DMS153 (cell line): ENCODE data around the gene FRMD8.

Experiments used
- DNase-seq: peaks from one replicate; lab custom pipeline; 2025; lab: John Stamatoyannopoulos, UW

Gene FRMD8

GRCh38 chr11:65414776-65415498, 28.5 kb downstream of the FRMD8 start:
- DNase-seq = no peak

GRCh38 chr11:65415499-65416340, 29.3 kb downstream of the FRMD8 start:
- DNase-seq = no peak

- DNase-seq = no peak
Observed at GRCh38 chr11:65416341-65416824, 29.9 kb downstream of the FRMD8 start.

- no peak for DNase-seq
Observed at GRCh38 chr11:65416841-65417701, 30.6 kb downstream of the FRMD8 start.

GRCh38 chr11:65417702-65418430, 31.4 kb downstream of the FRMD8 start:
- no peak for DNase-seq

- no peak for DNase-seq
Observed at GRCh38 chr11:65418431-65418680, 31.9 kb downstream of the FRMD8 start.

GRCh38 chr11:65418681-65419459, 32.4 kb downstream of the FRMD8 start:
- DNase-seq = peak; percentile 94

GRCh38 chr11:65419460-65419771, 33.0 kb downstream of the FRMD8 start:
- DNase-seq = no peak

- peak; percentile 79 for DNase-seq
Observed at GRCh38 chr11:65419772-65420481, 33.5 kb downstream of the FRMD8 start.

GRCh38 chr11:65420506-65420905, 34.1 kb downstream of the FRMD8 start:
- no peak for DNase-seq

- DNase-seq = peak; percentile 93
Observed at GRCh38 chr11:65420979-65421793, 34.7 kb downstream of the FRMD8 start.

GRCh38 chr11:65421794-65422632, 35.6 kb downstream of the FRMD8 start:
- DNase-seq = peak; percentile 91

GRCh38 chr11:65422633-65423515, 36.4 kb downstream of the FRMD8 start, which contains the start of gene NEAT1:
Gene NEAT1, plus strand, starts transcription at chr11:65422798.
- DNase-seq = no peak

GRCh38 chr11:65423516-65424204, 37.2 kb downstream of the FRMD8 start:
- DNase-seq = no peak

- DNase-seq = no peak
Observed at GRCh38 chr11:65424205-65425104, 38.0 kb downstream of the FRMD8 start.
